HG03159 (cell line): ENCODE measurements around the gene WWOX.

ENCODE experiments used
- ATAC-seq: cut with Tn5 transposase; IDR thresholded peaks from one replicate; pipeline ENCODE4 v1.9.1; 2021; ENCODE audit warnings: mild to moderate bottlenecking, moderate library complexity; ENCODE audit not compliant: unreplicated experiment

WWOX gene

DNA sequence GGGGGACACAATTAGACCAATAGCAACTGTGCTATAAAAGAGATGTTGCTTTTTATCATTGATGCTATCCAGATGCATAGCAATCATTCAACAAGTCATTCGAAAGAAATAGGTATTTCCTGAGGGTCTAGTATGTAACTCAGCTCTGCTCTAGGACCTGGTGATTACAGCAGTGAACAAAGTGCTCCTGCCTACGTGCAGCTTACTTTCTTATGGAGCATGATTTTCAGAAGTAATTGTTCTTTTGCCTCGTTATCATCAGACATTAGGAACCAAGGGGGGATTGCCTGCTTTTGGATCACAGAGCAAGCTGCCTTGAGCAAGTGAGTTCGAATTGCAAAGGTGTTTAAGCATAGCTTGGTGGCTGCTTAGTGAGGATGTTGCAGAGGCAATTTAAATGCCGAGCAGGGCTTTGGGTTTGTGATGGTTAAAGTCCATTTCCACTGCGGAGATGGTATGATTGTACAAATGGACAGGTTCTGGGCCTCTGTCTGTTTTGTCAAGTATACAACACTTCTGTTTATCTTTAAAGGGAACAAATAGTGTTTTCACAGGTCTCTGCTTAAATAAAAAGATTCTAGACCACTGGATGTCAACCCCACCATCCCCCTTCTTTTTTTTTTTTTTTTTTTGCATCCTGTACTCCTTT, 41.5 kb downstream of the WWOX start:
- ATAC-seq, result no peak

GRCh38 chr16:78142788-78143187, 43.3 kb downstream of the WWOX start:
- no peak for ATAC-seq

GRCh38 chr16:78146807-78147206, 47.4 kb downstream of the WWOX start:
- no peak for ATAC-seq

DNA sequence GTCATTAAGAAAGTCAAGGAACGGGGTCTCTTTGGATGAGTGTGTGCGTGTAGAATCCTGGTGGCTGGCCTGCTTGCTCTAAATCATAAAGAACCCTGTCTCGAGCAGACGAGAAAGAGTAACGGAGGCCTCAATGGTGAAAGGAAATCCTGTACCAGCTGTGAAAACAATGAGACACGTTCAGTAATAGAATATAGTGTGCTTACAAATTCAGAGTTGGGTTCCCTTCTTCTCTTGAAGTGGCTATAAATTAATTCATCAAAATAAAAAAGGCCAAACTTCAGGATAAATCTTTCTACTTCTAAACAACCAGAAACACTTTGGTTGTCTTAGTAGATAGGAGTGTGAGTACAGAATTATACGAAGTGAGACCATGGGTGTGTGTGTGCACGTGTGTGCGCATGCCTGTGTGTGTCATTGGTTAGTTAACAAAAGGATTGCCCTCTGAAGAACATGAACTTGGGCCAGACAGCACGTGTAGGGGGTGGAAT, 48.5 kb downstream of the WWOX start:
- no peak for ATAC-seq

DNA sequence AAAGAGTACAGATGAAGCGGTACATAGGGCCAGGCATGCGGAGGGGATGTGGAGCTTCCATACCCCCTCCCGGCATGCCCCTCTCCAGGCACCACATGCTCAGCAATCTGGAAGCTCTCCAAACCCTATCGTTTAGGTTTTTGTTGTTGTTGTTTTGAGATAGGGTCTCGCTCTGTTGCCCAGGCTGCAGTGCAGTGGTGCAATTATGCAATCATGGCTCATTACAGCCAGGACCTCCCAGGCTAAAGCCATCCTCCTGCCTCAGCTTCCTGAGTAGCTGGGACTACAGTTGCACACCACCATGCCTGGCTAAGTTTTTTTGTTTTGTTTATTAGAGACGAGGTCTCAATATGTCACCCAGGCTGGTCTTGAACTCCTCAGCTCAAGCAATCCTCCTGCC, 50.8 kb downstream of the WWOX start:
- ATAC-seq, result no peak

- ATAC-seq, result no peak
These were observed 55.4 kb downstream of the WWOX start for GRCh38 chr16:78154729-78155461.

GRCh38 chr16:78155791-78156345, 56.4 kb downstream of the WWOX start:
- ATAC-seq, result no peak

GRCh38 chr16:78161023-78161729, 61.7 kb downstream of the WWOX start:
- no peak for ATAC-seq

DNA sequence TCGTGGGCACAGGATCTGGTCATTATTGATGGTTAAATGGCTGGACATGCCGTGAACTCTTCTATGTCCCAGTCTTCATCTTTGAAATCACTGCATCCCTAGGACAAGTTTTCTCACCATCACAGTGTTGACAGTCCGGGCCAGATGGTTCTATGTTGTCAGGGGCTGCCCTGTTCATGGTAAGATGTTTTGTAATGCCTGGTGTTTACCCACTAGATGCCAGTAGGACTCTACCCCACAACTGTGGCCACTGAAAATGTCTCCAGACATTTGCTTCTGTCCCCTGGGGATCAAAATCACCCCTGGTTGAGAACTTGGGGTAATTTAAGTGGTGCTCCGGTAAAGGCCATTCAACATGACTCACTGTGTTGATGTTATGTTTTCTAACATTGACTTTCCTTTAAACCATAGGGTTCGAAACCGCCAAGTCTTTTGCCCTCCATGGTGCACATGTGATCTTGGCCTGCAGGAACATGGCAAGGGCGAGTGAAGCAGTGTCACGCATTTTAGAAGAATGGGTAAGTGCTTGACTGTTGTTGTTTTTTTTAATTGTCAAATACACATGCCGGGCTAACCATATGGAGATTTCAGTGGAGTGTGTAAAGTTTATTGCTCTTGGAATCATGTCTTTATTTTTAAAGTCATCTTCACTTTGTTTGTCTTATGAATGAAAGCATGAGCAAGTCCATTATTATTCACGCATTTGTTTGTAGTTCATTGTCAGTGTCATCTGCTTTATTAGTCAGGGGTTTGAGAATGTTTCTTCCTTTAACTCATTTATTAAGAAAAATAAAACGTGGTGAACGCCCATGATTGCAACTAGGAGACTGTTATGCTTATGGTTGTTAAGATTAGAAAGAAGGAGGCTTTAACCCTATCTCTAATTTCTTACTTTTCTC, 64.6 kb downstream of the WWOX start:
- ATAC-seq, result no peak

DNA sequence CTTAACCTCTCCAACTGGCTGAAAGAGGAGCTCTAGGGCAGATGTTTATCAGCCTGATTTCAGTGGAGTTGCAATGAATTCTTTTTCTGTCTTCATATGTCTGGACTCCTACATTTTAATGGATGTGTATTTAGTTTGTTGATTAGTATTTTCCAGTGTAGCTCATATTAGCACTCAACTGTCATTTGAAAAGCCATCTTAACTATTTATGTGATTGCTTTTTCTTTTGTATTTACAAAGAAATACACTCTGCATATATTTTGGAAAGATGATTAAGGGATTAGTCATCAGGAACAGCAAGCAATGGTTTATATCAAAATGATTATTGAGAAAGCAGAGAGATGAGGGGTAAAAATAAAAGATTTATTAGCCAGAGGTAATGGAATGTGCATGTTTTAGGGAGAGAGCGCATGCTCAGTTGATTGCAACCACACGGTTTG, 71.1 kb downstream of the WWOX start:
- ATAC-seq, result no peak

- ATAC-seq, result no peak
These were observed 75.8 kb downstream of the WWOX start for GRCh38 chr16:78175287-78175686.

GRCh38 chr16:78176435-78176834, 77.0 kb downstream of the WWOX start:
- no peak for ATAC-seq

DNA sequence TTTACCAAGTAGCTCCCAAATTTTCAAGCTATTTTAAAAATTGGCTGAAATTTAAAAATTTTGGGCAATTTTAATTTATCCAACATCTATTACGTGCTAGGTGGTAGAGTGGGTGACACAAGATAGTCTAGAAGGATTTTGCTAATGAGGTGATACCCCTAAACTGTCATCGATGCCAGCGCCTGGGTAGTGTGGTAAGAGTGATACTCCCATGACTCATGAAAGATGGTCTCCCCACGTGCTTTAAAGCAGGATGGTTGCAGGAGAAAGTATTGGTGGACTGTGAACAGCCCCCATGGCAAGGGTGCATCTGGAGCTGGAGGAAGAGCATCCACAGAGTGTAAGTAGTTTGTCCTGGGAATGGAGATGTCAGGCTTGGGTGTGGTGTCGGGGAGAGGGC, 77.8 kb downstream of the WWOX start:
- no peak for ATAC-seq

- ATAC-seq, result no peak
These were observed 78.5 kb downstream of the WWOX start for GRCh38 chr16:78177987-78178386.

DNA sequence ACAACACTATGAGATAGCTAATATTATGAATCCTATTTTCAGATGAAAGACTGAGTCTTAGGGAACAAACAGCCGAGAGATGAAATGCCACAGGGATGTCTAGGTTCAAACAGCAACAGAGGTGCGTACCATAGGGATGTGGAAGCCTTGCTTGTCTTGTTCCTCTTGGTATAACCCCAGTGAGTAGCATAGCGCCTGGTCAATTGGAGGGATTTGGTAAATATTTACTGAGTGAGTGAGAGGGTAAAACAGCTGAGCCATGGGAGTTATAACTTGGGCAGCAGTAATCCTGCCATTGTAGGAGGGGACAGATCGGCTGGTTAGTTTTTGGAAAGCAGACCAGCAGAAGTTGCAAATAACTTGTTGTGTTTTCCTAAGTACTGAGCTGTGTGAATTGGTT, 80.2 kb downstream of the WWOX start:
- ATAC-seq, result no peak

DNA sequence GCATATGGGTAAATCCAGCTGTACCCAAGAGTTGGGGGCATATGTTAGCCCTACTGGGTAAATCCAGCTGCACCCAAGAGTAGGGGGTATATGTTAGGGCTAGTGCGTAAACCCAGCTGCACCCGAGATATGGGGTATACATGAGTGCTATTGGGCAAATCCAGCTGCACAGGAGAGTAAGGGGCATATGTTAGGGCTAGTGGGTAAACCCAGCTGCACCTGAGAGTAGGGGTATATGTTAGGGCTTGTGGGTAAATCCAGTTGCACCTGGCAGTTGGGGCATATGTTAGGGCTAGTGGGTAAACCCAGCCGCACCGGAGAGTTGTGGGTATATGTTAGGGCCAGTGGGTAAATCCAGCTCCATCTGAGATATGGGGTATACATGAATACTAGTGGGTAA, 80.9 kb downstream of the WWOX start:
- no peak for ATAC-seq

DNA sequence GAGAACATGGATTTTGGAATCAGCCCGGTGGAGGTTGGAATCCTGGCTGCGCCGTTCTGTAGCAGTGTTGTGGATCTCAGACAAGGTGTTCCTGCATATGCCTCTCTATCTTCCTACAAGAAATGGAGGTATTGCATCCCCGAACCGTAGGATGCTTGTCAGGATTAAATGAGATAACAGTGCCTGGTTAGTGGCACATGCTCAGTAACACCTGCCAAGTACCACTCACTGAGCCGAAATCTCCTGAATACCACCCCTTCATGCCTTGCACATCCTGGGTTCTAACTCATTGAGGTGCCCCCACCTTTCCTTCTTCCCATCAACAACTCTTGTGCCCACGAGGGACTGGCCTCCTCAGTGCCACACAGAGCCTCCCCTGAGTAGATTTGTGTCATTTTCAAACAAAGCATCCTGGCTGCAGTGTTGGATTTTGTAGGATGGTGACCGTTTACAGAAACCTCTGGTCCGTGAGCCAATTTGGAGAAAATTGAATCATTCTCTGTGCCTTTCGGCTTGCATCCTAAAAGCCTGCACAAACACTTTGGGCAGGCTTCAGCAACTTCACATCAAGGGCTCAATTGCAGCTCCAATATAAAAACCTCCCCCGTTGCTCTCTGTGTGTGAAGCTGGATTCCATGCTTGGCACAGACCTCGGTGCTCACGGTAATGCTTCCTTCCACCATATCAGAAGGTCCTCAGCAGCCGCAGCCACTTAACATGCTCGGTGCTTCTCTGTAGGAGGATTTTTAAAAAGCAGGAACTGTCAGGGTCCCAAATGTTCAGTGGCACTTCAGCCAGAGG, 84.2 kb downstream of the WWOX start:
- no peak for ATAC-seq

- ATAC-seq, result no peak
These were observed 85.1 kb downstream of the WWOX start for GRCh38 chr16:78184238-78185183.

GRCh38 chr16:78189121-78189520, 89.7 kb downstream of the WWOX start:
- ATAC-seq, result no peak
